ENCODE results near the gene CREBBP.

CREBBP gene

GRCh38 chr16:3761375-3762106 is 119.0 kb downstream of the CREBBP start:
- no peak for TF ChIP-seq CTCF (IDR thresholded peaks at IDR 0.05)
- H3K36me3 ChIP-seq (ENCODE audit: control insufficient read depth, insufficient read depth, low read length): no peaks in the 10 kb centered on the region
- peaks cover 16% of the 10 kb centered on the region for H3K79me2 ChIP-seq
- no peaks in the 10 kb centered on the region for H3K4me1 ChIP-seq
- H3K4me2 ChIP-seq (ENCODE audit: low read length): no peak overlapping the region
- H3K4me3 ChIP-seq (ENCODE audit: low read depth, low read length): no peak overlapping the region
- no peaks in the 10 kb centered on the region for H3K9me3 ChIP-seq (ENCODE audit: control insufficient read depth, low read length)
- no peak overlapping the region for H2AFZ ChIP-seq
- H3K27me3 ChIP-seq (ENCODE audit: control insufficient read depth, insufficient read depth, low read length): no peaks in the 10 kb centered on the region
- H3K9ac ChIP-seq: no peak overlapping the region
- H3K27ac ChIP-seq: no peak overlapping the region

- Histone ChIP-seq H3K27me3 (ENCODE audit: control insufficient read depth, insufficient read depth, low read length) (no peaks in the 10 kb centered on the region), H3K4me3 (ENCODE audit: low read depth, low read length) (no peak overlapping the region), H3K9ac (no peak overlapping the region), H3K27ac (no peak overlapping the region), H3K4me1 (no peaks in the 10 kb centered on the region), H2AFZ (no peak overlapping the region), H3K36me3 (ENCODE audit: control insufficient read depth, insufficient read depth, low read length) (no peaks in the 10 kb centered on the region), H3K79me2 (peaks cover 19% of the 10 kb centered on the region), H3K9me3 (ENCODE audit: control insufficient read depth, low read length) (no peaks in the 10 kb centered on the region), H3K4me2 (ENCODE audit: low read length) (no peak overlapping the region)
- TF ChIP-seq CTCF (IDR thresholded peaks at IDR 0.05): no peak
Observed at GRCh38 chr16:3760518-3760917, 120.0 kb downstream of the CREBBP start.

GRCh38 chr16:3759736-3760135 is 120.8 kb downstream of the CREBBP start:
- no peak overlapping the region for H3K27ac ChIP-seq
- no peaks in the 10 kb centered on the region for H3K9me3 ChIP-seq (ENCODE audit: control insufficient read depth, low read length)
- no peak overlapping the region for H3K4me3 ChIP-seq (ENCODE audit: low read depth, low read length)
- no peaks in the 10 kb centered on the region for H3K4me1 ChIP-seq
- no peak for TF ChIP-seq CTCF (IDR thresholded peaks at IDR 0.05)
- H3K9ac ChIP-seq: no peak overlapping the region
- H3K27me3 ChIP-seq (ENCODE audit: control insufficient read depth, insufficient read depth, low read length): no peaks in the 10 kb centered on the region
- no peak overlapping the region for H2AFZ ChIP-seq
- H3K79me2 ChIP-seq: peaks cover 26% of the 10 kb centered on the region
- no peak overlapping the region for H3K4me2 ChIP-seq (ENCODE audit: low read length)
- no peaks in the 10 kb centered on the region for H3K36me3 ChIP-seq (ENCODE audit: control insufficient read depth, insufficient read depth, low read length)

GRCh38 chr16:3756113-3756512 is 124.4 kb downstream of the CREBBP start:
- TF ChIP-seq CTCF (IDR thresholded peaks at IDR 0.05): no peak
- Histone ChIP-seq H3K4me1 (no peaks in the 10 kb centered on the region), H3K9me3 (ENCODE audit: control insufficient read depth, low read length) (no peaks in the 10 kb centered on the region), H3K27ac (no peak overlapping the region), H2AFZ (no peak overlapping the region), H3K4me3 (ENCODE audit: low read depth, low read length) (no peak overlapping the region), H3K4me2 (ENCODE audit: low read length) (no peak overlapping the region), H3K36me3 (ENCODE audit: control insufficient read depth, insufficient read depth, low read length) (no peaks in the 10 kb centered on the region), H3K9ac (no peak overlapping the region), H3K79me2 (peaks cover 33% of the 10 kb centered on the region), H3K27me3 (ENCODE audit: control insufficient read depth, insufficient read depth, low read length) (no peaks in the 10 kb centered on the region)

- H3K9me3 ChIP-seq (ENCODE audit: control insufficient read depth, low read length): no peaks in the 10 kb centered on the region
- no peak overlapping the region for H2AFZ ChIP-seq
- H3K9ac ChIP-seq: no peak overlapping the region
- no peaks in the 10 kb centered on the region for H3K27me3 ChIP-seq (ENCODE audit: control insufficient read depth, insufficient read depth, low read length)
- H3K4me1 ChIP-seq: no peaks in the 10 kb centered on the region
- H3K4me3 ChIP-seq (ENCODE audit: low read depth, low read length): no peak overlapping the region
- H3K79me2 ChIP-seq: peaks cover 32% of the 10 kb centered on the region
- TF ChIP-seq CTCF (IDR thresholded peaks at IDR 0.05): no peak
- H3K36me3 ChIP-seq (ENCODE audit: control insufficient read depth, insufficient read depth, low read length): no peaks in the 10 kb centered on the region
- no peak overlapping the region for H3K27ac ChIP-seq
- H3K4me2 ChIP-seq (ENCODE audit: low read length): no peak overlapping the region
Observed at GRCh38 chr16:3755249-3755648, 125.3 kb downstream of the CREBBP start.
